ENCODE measurements around the gene CATSPER4. TPM values are rescaled to one million over a fixed set of nuclear protein-coding genes. Genes with fewer than 3 reads are reported as not detected.

Gene CATSPER4
- total RNA-seq, 1 experiment from 2014 or later = not detected

- Histone ChIP-seq H2BK15ac (ENCODE audit: low read depth, low read length) (no peak overlapping the region), H3K79me2 (ENCODE audit: insufficient read depth, low read length) (no peaks in the 10 kb centered on the region), H3K23ac (ENCODE audit: insufficient read length, low read depth, low read length) (no peak overlapping the region), H3T11ph (ENCODE audit: low read length) (no peak overlapping the region), H3K79me1 (ENCODE audit: insufficient read depth, low read depth, low read length, poor library complexity, severe bottlenecking) (no peaks in the 10 kb centered on the region), H2BK12ac (ENCODE audit: insufficient read length, low read depth, low read length) (no peak overlapping the region), H3K18ac (ENCODE audit: insufficient read length, low read depth, low read length) (no peak overlapping the region), H4K91ac (ENCODE audit: insufficient read length, low read depth, low read length) (no peak overlapping the region), H3K9me3 (ENCODE audit: control insufficient read depth, low read depth, low read length) (no peaks in the 10 kb centered on the region), H3K14ac (ENCODE audit: insufficient read depth, low read length) (no peak overlapping the region), H3K4me2 (ENCODE audit: insufficient read depth, insufficient read length, low read length) (no peak overlapping the region), H2BK120ac (ENCODE audit: low read depth, low read length, poor library complexity, severe bottlenecking) (no peak overlapping the region), H4K20me1 (ENCODE audit: control insufficient read depth, insufficient read depth, insufficient read length) (no peaks in the 10 kb centered on the region), H3K9ac (ENCODE audit: extremely low read depth, insufficient read length, low read length) (no peak overlapping the region), H3K56ac (ENCODE audit: insufficient read length, low read depth, low read length) (no peak overlapping the region), H2BK20ac (ENCODE audit: low read depth, low read length, poor library complexity, severe bottlenecking) (no peak overlapping the region), H3K27ac (ENCODE audit: insufficient read length, low read depth, low read length) (no peak overlapping the region), H3K4me1 (ENCODE audit: insufficient read depth, low read length) (no peaks in the 10 kb centered on the region), H2AK5ac (ENCODE audit: insufficient read length, low read length) (no peak overlapping the region), H2BK5ac (ENCODE audit: insufficient read length, low read length) (no peak overlapping the region), H3K4ac (ENCODE audit: low read depth, low read length) (no peak overlapping the region), H3K27me3 (ENCODE audit: insufficient read depth, low read length) (no peaks in the 10 kb centered on the region), H4K8ac (replicated peaks; ENCODE audit: insufficient read length, low read depth, low read length) (no peak overlapping the region), H2AFZ (ENCODE audit: low read length) (no peak overlapping the region), H4K5ac (ENCODE audit: insufficient read length, low read depth, low read length) (no peak overlapping the region), H3K23me2 (ENCODE audit: insufficient read length, low read depth, low read length, poor library complexity, severe bottlenecking) (no peaks in the 10 kb centered on the region)
- H3K36me3 Mint-ChIP-seq (ENCODE audit: insufficient read depth in 1 of 3, low read depth in 3 of 3) = peaks cover 0 to 41% (median 20%) of the 10 kb centered on the region in 3 experiments; a peak in 4 of 7 replicates
- no CpG with 5 or more reads among the region's 7 CpGs for WGBS (ENCODE audit: extremely low coverage, insufficient read length, low lambda C conversion rate)
- H3K27ac Mint-ChIP-seq = no peak overlapping the region
- no peaks in the 10 kb centered on the region for H3K27me3 Mint-ChIP-seq (ENCODE audit: low read depth)
- H3K9me3 Mint-ChIP-seq = no peaks in the 10 kb centered on the region
- DNase-seq = no peak
- no peak for TF ChIP-seq CTCF (conservative IDR thresholded peaks at IDR 0.05)
- H3K4me1 Mint-ChIP-seq = no peaks in the 10 kb centered on the region
- no peak overlapping the region for H3K4me3 Mint-ChIP-seq
Observed at GRCh38 chr1:26184086-26184485, 6.3 kb upstream of the CATSPER4 start.
